HUES6 (cell line): ENCODE results near the gene LOC101059915.
"Not testable (repeated sequence)": the region's sequence is repeated elsewhere in the genome, so short reads cannot be mapped to it uniquely, and the experiment has no call there.

Source experiments
- H3K27ac ChIP-seq: 2 replicates; pipeline ENCODE4 v1.7.0; 2013; ENCODE audit warnings: low read depth, mild to moderate bottlenecking, low read length, inconsistent platforms
- H3K27me3 ChIP-seq: 2 replicates; pipeline ENCODE4 v1.6.1; 2013; ENCODE audit warnings: low read length; ENCODE audit not compliant: control insufficient read depth, insufficient read depth
- H3K36me3 ChIP-seq: 2 replicates; pipeline ENCODE4 v1.6.1; 2013; ENCODE audit warnings: low read length; ENCODE audit not compliant: control insufficient read depth, insufficient read depth
- H3K4me1 ChIP-seq: 2 replicates; pipeline ENCODE4 v1.6.1; 2013; ENCODE audit warnings: low read length; ENCODE audit not compliant: control insufficient read depth, insufficient read depth
- H3K4me3 ChIP-seq: 2 replicates; pipeline ENCODE4 v1.5.1; 2013; ENCODE audit warnings: low read depth, low read length
- H3K9ac ChIP-seq: one replicate; pipeline ENCODE4 v1.6.1; 2013; ENCODE audit warnings: mild to moderate bottlenecking, low read length
- H3K9me3 ChIP-seq: 2 replicates; pipeline ENCODE4 v1.6.1; 2013; ENCODE audit warnings: low read depth, low read length; ENCODE audit not compliant: control insufficient read depth, insufficient read depth

LOC101059915 gene

GRCh38 chrX:71640002-71640401 is 27.3 kb upstream of the LOC101059915 start:
- Histone ChIP-seq H3K4me3 (no peak overlapping the region), H3K27me3 (no peaks in the 10 kb centered on the region), H3K9ac (no peak overlapping the region), H3K36me3 (no peaks in the 10 kb centered on the region), H3K9me3 (peaks cover 11% of the 10 kb centered on the region; the same call in 1 of the 2 replicates), H3K4me1 (no peaks in the 10 kb centered on the region), H3K27ac (no peak overlapping the region)

DNA sequence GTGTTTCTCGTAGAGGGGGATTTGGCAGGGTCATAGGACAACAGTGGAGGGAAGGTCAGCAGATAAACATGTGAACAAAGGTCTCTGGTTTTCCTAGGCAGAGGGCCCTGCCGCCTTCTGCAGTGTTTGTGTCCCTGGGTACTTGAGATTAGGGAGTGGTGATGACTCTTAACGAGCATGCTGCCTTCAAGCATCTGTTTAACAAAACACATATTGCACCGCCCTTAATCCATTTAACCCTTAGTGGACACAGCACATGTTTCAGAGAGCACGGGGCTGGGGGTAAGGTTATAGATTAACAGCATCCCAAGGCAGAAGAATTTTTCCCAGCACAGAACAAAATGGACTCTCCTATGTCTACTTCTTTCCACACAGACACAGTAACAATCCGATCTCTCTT is 22.9 kb upstream of the LOC101059915 start:
- H3K36me3 ChIP-seq, H3K27me3 ChIP-seq, H3K9me3 ChIP-seq, H3K4me3 ChIP-seq, H3K4me1 ChIP-seq, H3K27ac ChIP-seq, H3K9ac ChIP-seq: not testable (repeated sequence)

DNA sequence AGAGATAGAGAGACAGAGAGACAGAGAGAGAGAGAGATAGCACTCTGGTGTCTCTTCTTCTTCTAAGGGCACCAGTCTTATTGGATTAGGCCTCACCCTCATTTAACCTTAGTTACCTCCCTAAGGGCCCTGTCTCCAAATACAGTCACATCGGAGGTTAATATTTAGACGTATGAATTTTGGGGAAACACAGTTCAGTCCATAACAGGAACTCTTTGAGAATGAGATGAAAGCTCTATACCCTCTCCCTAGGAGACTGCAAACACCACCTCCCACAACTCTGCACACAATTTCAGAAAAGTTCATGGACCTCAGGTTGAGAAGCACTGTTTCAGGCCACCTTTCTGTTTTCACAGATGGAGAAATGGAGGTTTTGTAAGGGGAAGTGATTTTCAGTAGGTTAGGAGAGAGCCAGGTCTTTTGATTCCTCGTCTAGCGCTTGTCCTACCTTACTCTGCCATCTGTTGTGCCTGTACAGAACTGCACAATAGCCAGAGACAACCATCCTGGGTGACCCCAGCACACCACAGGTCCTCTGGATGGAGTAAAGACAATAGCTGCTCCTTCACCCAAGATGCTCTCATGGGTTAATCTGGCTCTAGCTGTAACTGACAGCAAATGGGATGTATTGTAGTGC is 16.9 kb upstream of the LOC101059915 start:
- H3K27ac ChIP-seq: no peak overlapping the region

DNA sequence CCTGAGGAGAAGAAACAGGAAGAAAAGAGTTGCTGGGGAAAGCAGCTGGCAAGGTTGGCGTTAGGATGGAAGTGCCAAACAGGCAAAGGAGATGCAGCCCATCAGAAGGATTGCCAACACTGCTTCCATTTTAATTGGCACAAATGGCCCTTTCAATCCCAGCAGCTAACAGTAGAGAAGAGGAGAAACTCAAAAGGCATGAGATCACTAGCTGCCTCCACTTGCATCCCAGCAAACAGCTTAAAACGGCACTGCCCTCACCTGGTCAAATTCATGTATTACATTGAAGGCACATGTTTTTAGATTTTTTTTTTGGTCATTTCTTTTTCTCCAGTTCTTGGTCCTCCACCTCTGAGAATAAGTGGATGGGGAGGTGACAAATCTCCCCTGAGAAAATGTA is 14.9 kb upstream of the LOC101059915 start:
- H3K4me3 ChIP-seq: no peak overlapping the region
- no peaks in the 10 kb centered on the region for H3K27me3 ChIP-seq
- no peak overlapping the region for H3K9ac ChIP-seq
- peaks cover 4% of the 10 kb centered on the region; the same call in 1 of the 2 replicates for H3K9me3 ChIP-seq
- H3K36me3 ChIP-seq: no peaks in the 10 kb centered on the region
- no peaks in the 10 kb centered on the region for H3K4me1 ChIP-seq
- H3K27ac ChIP-seq: no peak overlapping the region

More for the DNA sequence above, 16.9 kb upstream of the LOC101059915 start:
- H3K4me1 ChIP-seq: no peaks in the 10 kb centered on the region
- H3K9me3 ChIP-seq: peaks cover 4% of the 10 kb centered on the region; the same call in 1 of the 2 replicates
- H3K27me3 ChIP-seq: no peaks in the 10 kb centered on the region
- no peak overlapping the region for H3K4me3 ChIP-seq
- H3K9ac ChIP-seq: no peak overlapping the region
- no peaks in the 10 kb centered on the region for H3K36me3 ChIP-seq

- peaks cover 7% of the 10 kb centered on the region; the same call in 1 of the 2 replicates for H3K9me3 ChIP-seq
Measured at GRCh38 chrX:71653344-71653743, 14.0 kb upstream of the LOC101059915 start.

GRCh38 chrX:71657267-71657666 is 10.1 kb upstream of the LOC101059915 start:
- H3K4me1 ChIP-seq: no peaks in the 10 kb centered on the region
- no peak overlapping the region for H3K27ac ChIP-seq
- H3K9me3 ChIP-seq: peaks cover 19% of the 10 kb centered on the region; the same call in 1 of the 2 replicates
- H3K27me3 ChIP-seq: 0 out of 2 replicates have a peak, but pooled peaks cover under 1% of the 10 kb centered on the region
- H3K9ac ChIP-seq: no peak overlapping the region
- H3K36me3 ChIP-seq: no peaks in the 10 kb centered on the region
- no peak overlapping the region for H3K4me3 ChIP-seq

More at GRCh38 chrX:71653344-71653743, 14.0 kb upstream of the LOC101059915 start:
- no peak overlapping the region for H3K9ac ChIP-seq
- H3K27me3 ChIP-seq: no peaks in the 10 kb centered on the region
- H3K4me3 ChIP-seq: no peak overlapping the region
- H3K36me3 ChIP-seq: no peaks in the 10 kb centered on the region
- H3K27ac ChIP-seq: no peak overlapping the region
- H3K4me1 ChIP-seq: no peaks in the 10 kb centered on the region

- Histone ChIP-seq H3K4me1 (no peaks in the 10 kb centered on the region), H3K27me3 (0 out of 2 replicates have a peak, but pooled peaks cover 2% of the 10 kb centered on the region), H3K9ac (no peak overlapping the region), H3K9me3 (peaks cover 22% of the 10 kb centered on the region; the same call in 1 of the 2 replicates), H3K36me3 (no peaks in the 10 kb centered on the region), H3K27ac (no peak overlapping the region), H3K4me3 (no peak overlapping the region)
Measured at GRCh38 chrX:71659342-71659741, 8.0 kb upstream of the LOC101059915 start.

DNA sequence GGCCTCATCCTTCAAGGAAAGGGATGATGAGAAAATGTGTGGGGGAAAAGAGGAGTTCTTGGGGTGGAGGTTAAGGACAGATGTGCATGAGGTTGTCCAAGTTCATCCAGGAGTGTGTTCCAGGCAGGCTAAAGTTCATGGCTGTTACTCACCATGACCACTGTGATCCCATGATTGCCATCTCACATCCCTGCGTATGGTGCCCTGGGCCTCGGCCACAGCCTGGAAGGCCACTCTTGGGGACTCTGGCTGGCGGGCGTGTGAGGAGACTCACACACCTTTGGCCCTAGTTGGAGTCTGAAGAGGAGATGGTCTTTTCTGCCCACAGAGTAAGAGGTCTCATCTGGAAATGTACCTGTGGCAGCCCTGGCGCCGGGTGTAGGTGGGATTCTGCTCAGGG is 7.4 kb upstream of the LOC101059915 start:
- H3K36me3 ChIP-seq: no peaks in the 10 kb centered on the region
- H3K27me3 ChIP-seq: 0 out of 2 replicates have a peak, but pooled peaks cover 2% of the 10 kb centered on the region
- H3K9ac ChIP-seq: no peak overlapping the region
- no peaks in the 10 kb centered on the region; the same call in 1 of the 2 replicates for H3K4me1 ChIP-seq
- no peak overlapping the region for H3K4me3 ChIP-seq
- H3K9me3 ChIP-seq: peaks cover 22% of the 10 kb centered on the region; the same call in 1 of the 2 replicates
- no peak overlapping the region for H3K27ac ChIP-seq

- Histone ChIP-seq H3K27me3 (0 out of 2 replicates have a peak, but pooled peaks cover 2% of the 10 kb centered on the region), H3K4me3 (no peak overlapping the region), H3K36me3 (no peaks in the 10 kb centered on the region), H3K4me1 (no peaks in the 10 kb centered on the region; the same call in 1 of the 2 replicates), H3K9me3 (peaks cover 22% of the 10 kb centered on the region; the same call in 1 of the 2 replicates), H3K27ac (no peak overlapping the region), H3K9ac (no peak overlapping the region)
Measured at GRCh38 chrX:71660562-71661416, 6.6 kb upstream of the LOC101059915 start.

DNA sequence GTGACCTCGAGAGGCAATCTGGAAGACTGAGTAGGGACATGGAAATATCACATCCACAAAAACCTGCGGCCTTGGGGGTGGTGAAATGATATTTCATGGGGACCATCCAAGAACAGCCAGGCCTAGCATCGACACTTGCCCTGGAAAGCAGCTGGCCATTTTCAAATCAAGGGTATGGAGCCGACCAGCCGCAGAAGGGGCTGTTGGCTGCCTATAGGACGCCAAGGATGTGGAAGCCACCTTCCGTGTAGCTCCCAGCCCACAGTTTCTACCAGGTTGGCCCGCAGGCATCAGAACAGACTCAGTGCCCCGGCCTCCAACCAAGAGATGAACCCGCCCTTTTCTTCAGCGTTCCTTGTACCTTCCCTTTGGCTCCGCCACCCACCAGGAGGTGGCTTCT is 5.4 kb upstream of the LOC101059915 start:
- H3K36me3 ChIP-seq: no peaks in the 10 kb centered on the region
- H3K9me3 ChIP-seq: peaks cover 26% of the 10 kb centered on the region; the same call in 1 of the 2 replicates
- no peak overlapping the region for H3K4me3 ChIP-seq
- 0 out of 2 replicates have a peak, but pooled peaks cover 2% of the 10 kb centered on the region for H3K27me3 ChIP-seq
- no peak overlapping the region for H3K9ac ChIP-seq
- no peak overlapping the region for H3K27ac ChIP-seq
- no peaks in the 10 kb centered on the region; the same call in 1 of the 2 replicates for H3K4me1 ChIP-seq

DNA sequence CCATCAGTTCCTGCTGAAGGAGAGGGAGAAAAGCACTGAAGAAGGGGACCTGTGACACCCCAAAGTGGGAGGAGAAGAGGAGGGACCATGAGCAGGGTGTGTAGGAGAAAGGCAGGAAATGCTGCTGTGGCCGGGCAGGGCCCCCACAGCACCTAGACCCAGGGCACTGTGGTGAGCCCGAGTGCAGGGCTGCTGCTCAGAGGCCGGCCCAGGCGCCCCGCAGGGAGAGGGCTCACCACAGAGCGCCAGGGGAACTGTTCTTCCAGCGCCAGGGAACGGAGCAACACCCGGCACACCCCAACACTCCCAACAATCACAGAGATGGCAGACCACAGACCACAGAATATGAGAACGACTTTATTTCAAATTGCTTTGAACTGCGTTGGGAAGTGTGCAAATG is 4.7 kb upstream of the LOC101059915 start:
- H3K9me3 ChIP-seq: peaks cover 30% of the 10 kb centered on the region; the same call in 1 of the 2 replicates
- not testable (repeated sequence) for H3K4me3 ChIP-seq, H3K27me3 ChIP-seq, H3K4me1 ChIP-seq, H3K27ac ChIP-seq, H3K36me3 ChIP-seq, H3K9ac ChIP-seq
